ENCODE measurements around the gene MARCHF10.
"Not testable (repeated sequence)": the region's sequence is repeated elsewhere in the genome, so short reads cannot be mapped to it uniquely, and the experiment has no call there.

The MARCHF10 gene

GRCh38 chr17:62700964-62701705 lies 107.0 kb downstream of the MARCHF10 start:
- Histone ChIP-seq H3K4me3 (ENCODE audit: low read length, poor library complexity, severe bottlenecking) (no peak overlapping the region), H3K9me2 (replicated peaks; ENCODE audit: low read depth, low read length) (no peaks in the 10 kb centered on the region), H3K27me3 (ENCODE audit: insufficient read depth, low read length, poor library complexity, severe bottlenecking) (peaks cover 8% of the 10 kb centered on the region), H3K4me1 (ENCODE audit: insufficient read depth, low read length, poor library complexity, severe bottlenecking) (peaks cover 5% of the 10 kb centered on the region), H4K20me1 (ENCODE audit: insufficient read depth, low read length, poor library complexity, severe bottlenecking) (no peaks in the 10 kb centered on the region), H3K36me3 (ENCODE audit: insufficient read depth, low read length) (no peaks in the 10 kb centered on the region), H3K9me3 (ENCODE audit: insufficient read depth, low read depth, low read length) (no peaks in the 10 kb centered on the region), H3K4me2 (ENCODE audit: low read depth, low read length, poor library complexity, severe bottlenecking) (no peak overlapping the region), H3K9ac (ENCODE audit: low read depth, low read length, poor library complexity, severe bottlenecking) (no peak overlapping the region), H2AFZ (ENCODE audit: low read length) (no peak overlapping the region), H3K79me2 (ENCODE audit: insufficient read depth, low read length) (no peaks in the 10 kb centered on the region), H3F3A (ENCODE audit: low read depth) (no peaks in the 10 kb centered on the region)
- TF ChIP-seq EZH2phosphoT487 (IDR thresholded peaks at IDR 0.05; ENCODE audit: borderline replicate concordance) (no peak), CTCF (conservative IDR thresholded peaks at IDR 0.05; ENCODE audit: low read length) (no peak)

- H3F3A ChIP-seq (ENCODE audit: low read depth); H3K4me1 ChIP-seq (ENCODE audit: insufficient read depth, low read length, poor library complexity, severe bottlenecking); H4K20me1 ChIP-seq (ENCODE audit: insufficient read depth, low read length, poor library complexity, severe bottlenecking); H2AFZ ChIP-seq (ENCODE audit: low read length); H3K9me3 ChIP-seq (ENCODE audit: insufficient read depth, low read depth, low read length); H3K9me2 ChIP-seq (replicated peaks; ENCODE audit: low read depth, low read length); H3K27me3 ChIP-seq (ENCODE audit: insufficient read depth, low read length, poor library complexity, severe bottlenecking); H3K79me2 ChIP-seq (ENCODE audit: insufficient read depth, low read length); H3K4me3 ChIP-seq (ENCODE audit: low read length, poor library complexity, severe bottlenecking); H3K4me2 ChIP-seq (ENCODE audit: low read depth, low read length, poor library complexity, severe bottlenecking); H3K36me3 ChIP-seq (ENCODE audit: insufficient read depth, low read length); H3K9ac ChIP-seq (ENCODE audit: low read depth, low read length, poor library complexity, severe bottlenecking): not testable (repeated sequence)
Measured at GRCh38 chr17:62698459-62698858, 109.7 kb downstream of the MARCHF10 start.

- no peak overlapping the region for H3K4me3 ChIP-seq (ENCODE audit: low read length, poor library complexity, severe bottlenecking)
- no peak overlapping the region for H3K4me2 ChIP-seq (ENCODE audit: low read depth, low read length, poor library complexity, severe bottlenecking)
- H3K9me2 ChIP-seq (replicated peaks; ENCODE audit: low read depth, low read length): no peaks in the 10 kb centered on the region
- no peaks in the 10 kb centered on the region for H4K20me1 ChIP-seq (ENCODE audit: insufficient read depth, low read length, poor library complexity, severe bottlenecking)
- no peaks in the 10 kb centered on the region for H3K36me3 ChIP-seq (ENCODE audit: insufficient read depth, low read length)
- no peak overlapping the region for H3K9ac ChIP-seq (ENCODE audit: low read depth, low read length, poor library complexity, severe bottlenecking)
- H3K79me2 ChIP-seq (ENCODE audit: insufficient read depth, low read length): no peaks in the 10 kb centered on the region
- no peak for TF ChIP-seq EZH2phosphoT487 (IDR thresholded peaks at IDR 0.05; ENCODE audit: borderline replicate concordance)
- no peak for TF ChIP-seq CTCF (conservative IDR thresholded peaks at IDR 0.05; ENCODE audit: low read length)
- no peaks in the 10 kb centered on the region for H3K27me3 ChIP-seq (ENCODE audit: insufficient read depth, low read length, poor library complexity, severe bottlenecking)
- no peaks in the 10 kb centered on the region for H3K4me1 ChIP-seq (ENCODE audit: insufficient read depth, low read length, poor library complexity, severe bottlenecking)
- H3F3A ChIP-seq (ENCODE audit: low read depth): no peaks in the 10 kb centered on the region
- no peak overlapping the region for H2AFZ ChIP-seq (ENCODE audit: low read length)
- H3K9me3 ChIP-seq (ENCODE audit: insufficient read depth, low read depth, low read length): no peaks in the 10 kb centered on the region
Measured at GRCh38 chr17:62696726-62697490, 111.2 kb downstream of the MARCHF10 start.

Measured in Loucy (cell line).